SIG-M5 (cell line): Measurements from ENCODE around the gene EPO.
"Not testable (repeated sequence)": the region's sequence is repeated elsewhere in the genome, so short reads cannot be mapped to it uniquely, and the experiment has no call there.

Source experiments
- DNase-seq: peaks from one replicate; lab custom pipeline; 2025; lab: John Stamatoyannopoulos, UW

EPO gene

DNA sequence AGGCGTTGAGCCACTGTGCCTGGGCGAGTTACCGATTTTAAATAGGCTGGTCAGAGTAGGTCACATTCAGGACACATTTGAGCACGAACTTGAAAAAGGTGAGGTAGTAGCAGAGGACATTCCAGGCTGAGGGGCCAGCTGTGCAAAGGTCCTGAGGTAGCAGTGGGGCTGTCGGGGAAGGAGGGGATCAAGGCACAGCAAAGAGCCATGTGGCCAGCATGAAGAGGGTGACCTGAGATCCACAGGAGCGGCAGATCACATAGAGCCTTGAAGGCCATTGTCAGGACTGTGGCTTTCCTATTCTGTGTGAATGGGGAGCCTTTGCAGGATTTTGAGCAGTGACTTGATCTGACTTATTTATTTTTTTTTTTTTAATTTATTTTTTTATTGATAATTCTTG, 19.7 kb downstream of the EPO start:
- no peak for DNase-seq

- DNase-seq: no peak
Measured at GRCh38 chr7:100744605-100745004, 24.3 kb downstream of the EPO start.

DNA sequence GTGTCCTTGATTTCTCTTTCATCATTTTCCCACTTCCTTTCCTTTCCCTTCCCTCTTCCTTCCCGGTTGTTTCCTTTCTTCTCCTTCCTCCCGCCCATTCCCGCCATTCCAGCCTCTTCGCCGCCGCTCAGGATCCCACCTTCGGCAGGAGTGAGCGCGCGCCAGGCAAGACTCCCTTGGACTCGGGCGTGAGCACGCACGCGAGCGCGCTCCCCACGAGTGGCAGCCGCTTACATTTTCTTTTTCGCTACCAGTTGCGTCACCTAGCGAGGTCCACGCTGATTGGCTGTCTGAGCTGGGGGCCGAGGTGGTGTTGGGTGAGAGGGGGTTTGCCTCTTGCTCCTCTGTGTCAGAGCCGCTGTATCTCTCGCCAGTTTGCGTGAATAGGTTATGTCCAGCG, 24.9 kb downstream of the EPO start:
- DNase-seq: no peak

DNA sequence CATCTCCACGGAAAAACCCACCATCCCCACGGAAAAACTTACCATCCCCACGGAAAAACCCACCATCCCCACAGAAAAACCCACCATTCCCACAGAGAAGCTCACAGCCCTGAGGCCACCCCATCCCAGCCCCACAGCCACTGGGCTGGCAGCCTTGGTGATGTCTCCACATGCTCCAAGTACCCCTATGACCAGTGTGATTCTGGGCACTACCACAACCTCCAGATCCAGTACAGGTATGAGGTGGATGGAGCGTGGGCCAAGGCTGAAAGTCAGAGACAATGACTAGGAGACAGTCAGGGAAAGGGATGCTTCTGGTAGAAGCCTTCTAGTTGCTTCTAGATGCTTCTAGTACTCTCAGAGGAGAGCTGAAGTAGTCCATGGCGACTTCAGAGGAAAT, 32.7 kb downstream of the EPO start:
- no peak for DNase-seq

- no peak for DNase-seq
Measured at GRCh38 chr7:100753750-100754149, 33.5 kb downstream of the EPO start.

DNA sequence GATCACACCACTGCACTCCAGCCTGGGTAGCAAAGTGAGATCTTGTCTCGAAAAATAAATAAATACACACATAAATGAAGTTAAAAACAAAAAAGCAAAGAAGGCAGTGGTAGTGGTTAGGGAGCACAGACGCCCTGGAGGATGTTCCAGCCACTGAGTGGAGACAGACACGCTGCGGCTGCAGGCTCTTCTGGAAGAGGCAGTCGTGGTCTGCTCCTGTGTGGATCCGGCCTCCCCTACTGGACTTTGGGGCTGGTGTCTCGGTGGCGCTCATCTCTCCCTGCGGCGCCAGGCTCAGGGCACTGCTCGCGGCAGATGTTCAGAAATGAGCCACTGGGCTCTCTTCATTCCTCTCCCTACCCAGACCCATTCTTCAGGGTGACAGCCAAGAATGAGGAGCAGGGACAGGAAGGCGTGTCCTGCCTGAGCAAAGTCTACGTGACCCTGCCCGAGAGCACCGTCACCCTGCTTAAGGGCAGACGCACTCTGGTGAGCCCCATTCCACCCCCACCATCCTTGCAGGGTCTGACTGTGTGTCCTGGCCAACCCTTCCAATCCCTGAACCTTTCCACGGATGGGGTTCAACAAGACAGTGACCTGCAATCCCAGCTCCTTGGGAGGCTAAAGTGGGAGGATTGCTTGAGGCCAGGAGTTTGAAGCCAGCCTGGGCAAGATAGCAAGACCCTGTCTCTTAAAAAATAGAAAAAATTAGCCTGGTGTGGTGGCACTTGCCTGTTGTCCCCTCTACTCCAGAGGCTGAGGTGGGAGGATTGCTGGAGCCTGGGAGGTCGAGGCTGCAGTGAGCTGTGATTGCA, 39.3 kb downstream of the EPO start:
- no peak for DNase-seq

GRCh38 chr7:100762841-100763240, 42.6 kb downstream of the EPO start:
- not testable (repeated sequence) for DNase-seq

GRCh38 chr7:100763556-100764140, 43.4 kb downstream of the EPO start:
- no peak for DNase-seq

DNA sequence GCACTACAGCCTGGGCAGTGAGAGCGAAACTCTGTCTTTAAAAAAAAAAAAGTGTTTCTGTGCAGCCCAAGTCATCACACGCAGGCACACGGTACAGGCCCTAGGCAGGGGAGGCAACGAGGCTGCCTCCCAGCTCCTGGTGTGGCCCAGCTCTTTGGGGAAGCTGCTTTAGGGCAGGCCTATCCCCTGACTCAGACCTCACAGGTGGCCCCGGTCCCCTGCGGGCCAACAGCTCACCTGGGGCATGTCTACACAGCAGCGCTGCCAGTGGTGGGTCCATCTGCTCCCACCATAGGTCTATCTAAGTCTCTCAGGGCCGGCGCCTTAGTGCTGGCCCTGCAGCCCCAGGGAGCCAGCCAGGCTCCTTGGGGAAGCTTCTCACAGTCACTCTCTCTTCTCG, 44.6 kb downstream of the EPO start:
- DNase-seq: no peak

- no peak for DNase-seq
Measured at GRCh38 chr7:100765250-100765649, 45.0 kb downstream of the EPO start.

GRCh38 chr7:100768784-100769183, 48.5 kb downstream of the EPO start:
- no peak for DNase-seq
